Loucy (cell line): Measurements from ENCODE around the gene NCR2.

ENCODE experiments used
- H2AFZ ChIP-seq: fragments of 200-600 bp; sonication (generic); 2 replicates; pipeline ENCODE4 v1.6.0; 2016; ENCODE audit warnings: antibody characterized with exemption, mild to moderate bottlenecking, low read length, moderate library complexity
- H3F3A ChIP-seq: fragments of 200-600 bp; 2 replicates; pipeline ENCODE4 v1.6.0; 2016; ENCODE audit warnings: antibody characterized with exemption, low read depth, mild to moderate bottlenecking
- H3K27me3 ChIP-seq: fragments of 200-600 bp; sonication (generic); 2 replicates; pipeline ENCODE4 v1.6.1; 2014; ENCODE audit warnings: low read length, mild to moderate bottlenecking; ENCODE audit not compliant: insufficient read depth, poor library complexity, severe bottlenecking
- H3K36me3 ChIP-seq: fragments of 200-600 bp; sonication (generic); 2 replicates; pipeline ENCODE4 v1.6.1; 2016; ENCODE audit warnings: low read length; ENCODE audit not compliant: insufficient read depth
- H3K4me1 ChIP-seq: fragments of 200-600 bp; sonication (generic); 2 replicates; pipeline ENCODE4 v1.5.1; 2014; ENCODE audit warnings: low read length, mild to moderate bottlenecking; ENCODE audit not compliant: insufficient read depth, poor library complexity, severe bottlenecking
- H3K4me2 ChIP-seq: fragments of 200-600 bp; sonication (generic); 2 replicates; pipeline ENCODE4 v1.6.0; 2014; ENCODE audit warnings: antibody characterized with exemption, low read length, low read depth, mild to moderate bottlenecking; ENCODE audit not compliant: poor library complexity, severe bottlenecking
- H3K4me3 ChIP-seq: fragments of 200-600 bp; sonication (generic); 2 replicates; pipeline ENCODE4 v1.5.1; 2014; ENCODE audit warnings: low read length, mild to moderate bottlenecking, mixed read lengths; ENCODE audit not compliant: poor library complexity, severe bottlenecking
- H3K79me2 ChIP-seq: fragments of 200-600 bp; sonication (generic); 2 replicates; pipeline ENCODE4 v1.6.1; 2014; ENCODE audit warnings: low read length; ENCODE audit not compliant: insufficient read depth
- H3K9ac ChIP-seq: fragments of 200-600 bp; sonication (generic); 2 replicates; pipeline ENCODE4 v1.6.0; 2014; ENCODE audit warnings: mild to moderate bottlenecking, low read depth, low read length, moderate library complexity; ENCODE audit not compliant: poor library complexity, severe bottlenecking
- H3K9me2 ChIP-seq: fragments of 200-600 bp; sonication (generic); replicated peaks from 2 replicates; pipeline ENCODE4 v1.6.1; 2016; ENCODE audit warnings: low read depth, low read length, mixed read lengths
- H3K9me3 ChIP-seq: fragments of 200-600 bp; sonication (generic); 2 replicates; pipeline ENCODE4 v1.6.1; 2014; ENCODE audit warnings: mild to moderate bottlenecking, antibody characterized with exemption, low read length, low read depth; ENCODE audit not compliant: insufficient read depth
- H4K20me1 ChIP-seq: fragments of 200-600 bp; sonication (generic); 2 replicates; pipeline ENCODE4 v1.6.0; 2014; ENCODE audit warnings: antibody characterized with exemption, low read length, mild to moderate bottlenecking; ENCODE audit not compliant: insufficient read depth, poor library complexity, severe bottlenecking
- CTCF ChIP-seq: fragments of 200-600 bp; sonication (generic); conservative IDR thresholded peaks from 2 replicates; pipeline ENCODE4 v1.5.1; 2014; ENCODE audit warnings: mild to moderate bottlenecking, antibody characterized with exemption, low read length
- EZH2phosphoT487 ChIP-seq: fragments of 200-600 bp; IDR thresholded peaks from 2 replicates; pipeline ENCODE4 v1.6.1; 2018; ENCODE audit warnings: antibody characterized with exemption, mild to moderate bottlenecking, moderate library complexity, borderline replicate concordance

The NCR2 gene

GRCh38 chr6:41358503-41358902 is 23.1 kb downstream of the NCR2 start:
- Histone ChIP-seq H3K4me3 (no peak overlapping the region), H3K4me1 (peaks cover 8% of the 10 kb centered on the region), H3K4me2 (no peak overlapping the region), H3K79me2 (no peaks in the 10 kb centered on the region), H3K9me3 (peaks cover 20% of the 10 kb centered on the region; the same call in 1 of the 2 replicates), H2AFZ (no peak overlapping the region), H3K36me3 (no peaks in the 10 kb centered on the region), H4K20me1 (no peaks in the 10 kb centered on the region), H3K9me2 (no peaks in the 10 kb centered on the region), H3F3A (no peaks in the 10 kb centered on the region), H3K9ac (no peak overlapping the region), H3K27me3 (no peaks in the 10 kb centered on the region)
- TF ChIP-seq CTCF (no peak), EZH2phosphoT487 (no peak)

- Histone ChIP-seq H3K79me2 (no peaks in the 10 kb centered on the region), H2AFZ (no peak overlapping the region), H3K27me3 (no peaks in the 10 kb centered on the region), H3K9me2 (no peaks in the 10 kb centered on the region), H3F3A (no peaks in the 10 kb centered on the region), H3K9me3 (peaks cover 20% of the 10 kb centered on the region; the same call in 1 of the 2 replicates), H3K9ac (no peak overlapping the region), H4K20me1 (no peaks in the 10 kb centered on the region), H3K4me2 (no peak overlapping the region), H3K36me3 (no peaks in the 10 kb centered on the region), H3K4me3 (no peak overlapping the region), H3K4me1 (peaks cover 8% of the 10 kb centered on the region)
- TF ChIP-seq CTCF, result no peak
- no peak for TF ChIP-seq EZH2phosphoT487
These were observed 24.4 kb downstream of the NCR2 start for GRCh38 chr6:41359617-41360313.

- H2AFZ ChIP-seq, result no peak overlapping the region
- no peaks in the 10 kb centered on the region for H3K79me2 ChIP-seq
- H3K9ac ChIP-seq, result no peak overlapping the region
- peaks cover 7% of the 10 kb centered on the region for H3K4me1 ChIP-seq
- H4K20me1 ChIP-seq, result no peaks in the 10 kb centered on the region
- H3K4me2 ChIP-seq, result no peak overlapping the region
- no peaks in the 10 kb centered on the region for H3F3A ChIP-seq
- H3K36me3 ChIP-seq, result no peaks in the 10 kb centered on the region
- no peaks in the 10 kb centered on the region for H3K27me3 ChIP-seq
- no peak overlapping the region for H3K4me3 ChIP-seq
- no peaks in the 10 kb centered on the region for H3K9me2 ChIP-seq
- H3K9me3 ChIP-seq, result peaks cover 20% of the 10 kb centered on the region; the same call in 1 of the 2 replicates
- TF ChIP-seq EZH2phosphoT487 (no peak), CTCF (no peak)
These were observed 24.9 kb downstream of the NCR2 start for GRCh38 chr6:41360314-41360685.
